ENCODE measurements around the gene SH3GL3. TPM values are rescaled to one million over a fixed set of nuclear protein-coding genes. Genes with fewer than 3 reads are reported as not detected.

SH3GL3 gene
- total RNA-seq, 1 experiment from 2014 or later: 7.0 TPM

- no peak for DNase-seq
- no peaks in the 10 kb centered on the region for H3K36me3 ChIP-seq (replicated peaks; ENCODE audit: control insufficient read depth, insufficient read depth, low read length)
- H3K4me3 ChIP-seq (ENCODE audit: insufficient read depth, low read depth, low read length): no peak overlapping the region
- peaks cover 13% of the 10 kb centered on the region for H3K27me3 ChIP-seq (ENCODE audit: control insufficient read depth, insufficient read depth, low read length)
Observed at GRCh38 chr15:83444936-83445335, 2.2 kb upstream of the SH3GL3 start.

GRCh38 chr15:83445643-83446042, 1.5 kb upstream of the SH3GL3 start:
- no peak for DNase-seq
- Histone ChIP-seq H3K27me3 (ENCODE audit: control insufficient read depth, insufficient read depth, low read length) (peaks cover 13% of the 10 kb centered on the region), H3K4me3 (ENCODE audit: insufficient read depth, low read depth, low read length) (no peak overlapping the region), H3K36me3 (replicated peaks; ENCODE audit: control insufficient read depth, insufficient read depth, low read length) (no peaks in the 10 kb centered on the region)

GRCh38 chr15:83446417-83446816, 724 bp upstream of the SH3GL3 start:
- peak overlapping the region; percentile 70 for H3K4me3 ChIP-seq (ENCODE audit: insufficient read depth, low read depth, low read length)
- H3K27me3 ChIP-seq (ENCODE audit: control insufficient read depth, insufficient read depth, low read length): peaks cover 13% of the 10 kb centered on the region
- H3K36me3 ChIP-seq (replicated peaks; ENCODE audit: control insufficient read depth, insufficient read depth, low read length): no peaks in the 10 kb centered on the region
- no peak for DNase-seq

GRCh38 chr15:83449250-83449671, 2.1 kb downstream of the SH3GL3 start:
- no peak for DNase-seq
- Histone ChIP-seq H3K4me3 (ENCODE audit: insufficient read depth, low read depth, low read length) (no peak overlapping the region), H3K36me3 (replicated peaks; ENCODE audit: control insufficient read depth, insufficient read depth, low read length) (no peaks in the 10 kb centered on the region), H3K27me3 (ENCODE audit: control insufficient read depth, insufficient read depth, low read length) (peaks cover 13% of the 10 kb centered on the region)

- no peak for DNase-seq
- peaks cover 13% of the 10 kb centered on the region for H3K27me3 ChIP-seq (ENCODE audit: control insufficient read depth, insufficient read depth, low read length)
- H3K36me3 ChIP-seq (replicated peaks; ENCODE audit: control insufficient read depth, insufficient read depth, low read length): no peaks in the 10 kb centered on the region
- H3K4me3 ChIP-seq (ENCODE audit: insufficient read depth, low read depth, low read length): no peak overlapping the region
Observed at GRCh38 chr15:83449937-83450506, 2.9 kb downstream of the SH3GL3 start.

- Histone ChIP-seq H3K36me3 (replicated peaks; ENCODE audit: control insufficient read depth, insufficient read depth, low read length) (no peaks in the 10 kb centered on the region), H3K4me3 (ENCODE audit: insufficient read depth, low read depth, low read length) (no peak overlapping the region), H3K27me3 (ENCODE audit: control insufficient read depth, insufficient read depth, low read length) (no peaks in the 10 kb centered on the region)
- DNase-seq: no peak
Observed at GRCh38 chr15:83457149-83457548, 10.0 kb downstream of the SH3GL3 start.

GRCh38 chr15:83458381-83458780, 11.2 kb downstream of the SH3GL3 start:
- Histone ChIP-seq H3K4me3 (ENCODE audit: insufficient read depth, low read depth, low read length) (no peak overlapping the region), H3K36me3 (replicated peaks; ENCODE audit: control insufficient read depth, insufficient read depth, low read length) (no peaks in the 10 kb centered on the region), H3K27me3 (ENCODE audit: control insufficient read depth, insufficient read depth, low read length) (no peaks in the 10 kb centered on the region)
- no peak for DNase-seq

- no peak for DNase-seq
- no peaks in the 10 kb centered on the region for H3K27me3 ChIP-seq (ENCODE audit: control insufficient read depth, insufficient read depth, low read length)
- H3K4me3 ChIP-seq (ENCODE audit: insufficient read depth, low read depth, low read length): no peak overlapping the region
- H3K36me3 ChIP-seq (replicated peaks; ENCODE audit: control insufficient read depth, insufficient read depth, low read length): no peaks in the 10 kb centered on the region
Observed at GRCh38 chr15:83462026-83462425, 14.9 kb downstream of the SH3GL3 start.

- H3K4me3 ChIP-seq (ENCODE audit: insufficient read depth, low read depth, low read length): no peak overlapping the region
- no peak for DNase-seq
- H3K36me3 ChIP-seq (replicated peaks; ENCODE audit: control insufficient read depth, insufficient read depth, low read length): no peaks in the 10 kb centered on the region
- H3K27me3 ChIP-seq (ENCODE audit: control insufficient read depth, insufficient read depth, low read length): no peaks in the 10 kb centered on the region
Observed at GRCh38 chr15:83462953-83463433, 15.9 kb downstream of the SH3GL3 start.

- Histone ChIP-seq H3K36me3 (replicated peaks; ENCODE audit: control insufficient read depth, insufficient read depth, low read length) (no peaks in the 10 kb centered on the region), H3K27me3 (ENCODE audit: control insufficient read depth, insufficient read depth, low read length) (no peaks in the 10 kb centered on the region), H3K4me3 (ENCODE audit: insufficient read depth, low read depth, low read length) (no peak overlapping the region)
- DNase-seq: no peak
Observed at GRCh38 chr15:83470887-83471286, 23.7 kb downstream of the SH3GL3 start.

GRCh38 chr15:83471307-83471866, 24.2 kb downstream of the SH3GL3 start:
- Histone ChIP-seq H3K4me3 (ENCODE audit: insufficient read depth, low read depth, low read length) (no peak overlapping the region), H3K27me3 (ENCODE audit: control insufficient read depth, insufficient read depth, low read length) (no peaks in the 10 kb centered on the region), H3K36me3 (replicated peaks; ENCODE audit: control insufficient read depth, insufficient read depth, low read length) (no peaks in the 10 kb centered on the region)
- no peak for DNase-seq

GRCh38 chr15:83472151-83472550, 25.0 kb downstream of the SH3GL3 start:
- no peaks in the 10 kb centered on the region for H3K27me3 ChIP-seq (ENCODE audit: control insufficient read depth, insufficient read depth, low read length)
- no peak overlapping the region for H3K4me3 ChIP-seq (ENCODE audit: insufficient read depth, low read depth, low read length)
- no peak for DNase-seq

GRCh38 chr15:83472797-83473196, 25.7 kb downstream of the SH3GL3 start:
- no peaks in the 10 kb centered on the region for H3K36me3 ChIP-seq (replicated peaks; ENCODE audit: control insufficient read depth, insufficient read depth, low read length)
- no peak overlapping the region for H3K4me3 ChIP-seq (ENCODE audit: insufficient read depth, low read depth, low read length)
- DNase-seq: no peak
- no peaks in the 10 kb centered on the region for H3K27me3 ChIP-seq (ENCODE audit: control insufficient read depth, insufficient read depth, low read length)

More at GRCh38 chr15:83472151-83472550, 25.0 kb downstream of the SH3GL3 start:
- no peaks in the 10 kb centered on the region for H3K36me3 ChIP-seq (replicated peaks; ENCODE audit: control insufficient read depth, insufficient read depth, low read length)

GRCh38 chr15:83474578-83474977, 27.4 kb downstream of the SH3GL3 start:
- no peak for DNase-seq
- Histone ChIP-seq H3K27me3 (ENCODE audit: control insufficient read depth, insufficient read depth, low read length) (no peaks in the 10 kb centered on the region), H3K36me3 (replicated peaks; ENCODE audit: control insufficient read depth, insufficient read depth, low read length) (no peaks in the 10 kb centered on the region), H3K4me3 (ENCODE audit: insufficient read depth, low read depth, low read length) (no peak overlapping the region)

GRCh38 chr15:83475551-83475950, 28.4 kb downstream of the SH3GL3 start:
- Histone ChIP-seq H3K36me3 (replicated peaks; ENCODE audit: control insufficient read depth, insufficient read depth, low read length) (no peaks in the 10 kb centered on the region), H3K4me3 (ENCODE audit: insufficient read depth, low read depth, low read length) (no peak overlapping the region), H3K27me3 (ENCODE audit: control insufficient read depth, insufficient read depth, low read length) (no peaks in the 10 kb centered on the region)
- no peak for DNase-seq

All from H7 (cell line).